Common myeloid progenitor, CD34-positive (primary cell): ENCODE results near the gene QKI.

Experiments
- CTCF ChIA-PET: fragments of 350-600 bp; sonication (Branson Sonifier 250); formaldehyde crosslinking; loops from one replicate; lab custom pipeline; 2021; ENCODE audit warnings: antibody characterized with exemption; lab: Charles Lee
- POLR2A ChIA-PET: fragments of 350-600 bp; sonication (Branson Sonifier 250); formaldehyde crosslinking; loops from one replicate; lab custom pipeline; 2021; ENCODE audit warnings: antibody characterized with exemption; lab: Charles Lee
- DNase-seq, 3 donors: peaks; one replicate each; pipeline versions ENCODE4 v3.0.0 to v3.0.0-alpha.2; 2013
- H3K27ac ChIP-seq, 2 experiments: 1 replicate in 1 of 2; 2 replicates in 1 of 2; pipeline ENCODE4 v1.7.0; 2013; ENCODE audit warnings: inconsistent platforms in 2 of 2, low read length in 2 of 2, mild to moderate bottlenecking in 2 of 2, low read depth in 1 of 2, moderate library complexity in 1 of 2; ENCODE audit not compliant: severe bottlenecking in 2 of 2, insufficient read depth in 1 of 2, poor library complexity in 1 of 2
- H3K27me3 ChIP-seq, 5 experiments: replicated peaks in 2 of 5; 1 replicate in 3 of 5; 2 replicates in 2 of 5; pipeline versions ENCODE4 v1.6.1 to v1.7.0; 2013; ENCODE audit warnings: low read length in 4 of 5, mild to moderate bottlenecking in 2 of 5, moderate library complexity in 2 of 5, inconsistent platforms in 1 of 5; ENCODE audit not compliant: insufficient read depth in 5 of 5, control insufficient read depth in 4 of 5
- H3K36me3 ChIP-seq, 4 experiments: 1 replicate in 2 of 4; 2 replicates in 2 of 4; pipeline versions ENCODE4 v1.6.1 to v1.7.0; 2013; ENCODE audit warnings: low read length in 3 of 4, control low read depth in 1 of 4, mild to moderate bottlenecking in 1 of 4; ENCODE audit not compliant: control insufficient read depth in 4 of 4, insufficient read depth in 4 of 4
- H3K4me1 ChIP-seq, 4 experiments: 1 replicate in 3 of 4; 2 replicates in 1 of 4; pipeline versions ENCODE4 v1.6.1 to v1.7.1; 2013; ENCODE audit warnings: low read length in 3 of 4, mild to moderate bottlenecking in 3 of 4, control low read depth in 1 of 4, inconsistent platforms in 1 of 4, moderate library complexity in 1 of 4; ENCODE audit not compliant: control insufficient read depth in 4 of 4, insufficient read depth in 4 of 4; ENCODE audit errors: control extremely low read depth in 1 of 4
- H3K4me3 ChIP-seq, 7 experiments: 1 replicate in 4 of 7; 2 replicates in 3 of 7; pipeline versions ENCODE4 v1.5.1 to v1.7.0; 2013; ENCODE audit warnings: mild to moderate bottlenecking in 7 of 7, low read length in 6 of 7, moderate library complexity in 6 of 7, inconsistent platforms in 2 of 7, low read depth in 2 of 7, control low read depth in 1 of 7; ENCODE audit not compliant: insufficient read depth in 4 of 7, control insufficient read depth in 1 of 7; ENCODE audit errors: extremely low read depth in 1 of 7
- H3K9me3 ChIP-seq, 5 experiments: 1 replicate in 4 of 5; 2 replicates in 1 of 5; pipeline versions ENCODE4 v1.6.1 to v1.7.1; 2013; ENCODE audit warnings: low read length in 4 of 5, mild to moderate bottlenecking in 2 of 5, inconsistent platforms in 1 of 5, low read depth in 1 of 5, moderate library complexity in 1 of 5; ENCODE audit not compliant: control insufficient read depth in 4 of 5, insufficient read depth in 2 of 5; ENCODE audit errors: control extremely low read depth in 1 of 5
- WGBS: methylation state at CpG from one replicate; pipeline ENCODE4 v1.1.5; 2013; ENCODE audit not compliant: insufficient coverage; 5-methylcytosine and 5-hydroxymethylcytosine counted together

Gene QKI

GRCh38 chr6:163390770-163391169 is 23.7 kb upstream of the QKI start:
- Histone ChIP-seq H3K27ac (no peak overlapping the region), H3K9me3 (no peaks in the 10 kb centered on the region), H3K4me3 (no peak overlapping the region), H3K36me3 (no peaks in the 10 kb centered on the region), H3K4me1 (peaks cover 0 to 4% (median 0%) of the 10 kb centered on the region in 4 experiments), H3K27me3 (no peaks in the 10 kb centered on the region)
- ChIA-PET POLR2A (no interaction called here), CTCF (interaction anchor here (0.9 kb wide), 1 partner anchor 25 kb away, joined by 3 read pairs; no protein-coding TSS in a partner anchor)
- WGBS: 100% methylated on average over 1 of the region's 1 CpG
- DNase-seq: peak in 2 of 3 donors; percentile 33 to 46

- no peak overlapping the region for H3K27ac ChIP-seq
- WGBS: no CpG with 5 or more reads among the region's 2 CpGs
- peaks cover 0 to 1% (median 0%) of the 10 kb centered on the region in 5 experiments for H3K27me3 ChIP-seq
- peaks cover under 1 to 11% (median 7%) of the 10 kb centered on the region in 4 experiments for H3K4me1 ChIP-seq
- no peak for DNase-seq
- H3K9me3 ChIP-seq: no peaks in the 10 kb centered on the region
- ChIA-PET POLR2A (no interaction called here), CTCF (interaction anchor here (0.6 to 1.8 kb wide), 4 partner anchors 14 to 661 kb away, joined by 3 to 5 read pairs (median 3); no protein-coding TSS in a partner anchor)
- no peak overlapping the region for H3K4me3 ChIP-seq
- no peaks in the 10 kb centered on the region for H3K36me3 ChIP-seq
These were observed 22.5 kb upstream of the QKI start for GRCh38 chr6:163391985-163392384.

- WGBS: no CpG with 5 or more reads among the region's 2 CpGs
- CTCF ChIA-PET: interaction anchor here (0.6 to 1.8 kb wide), 4 partner anchors 13 to 662 kb away, joined by 3 to 5 read pairs (median 3); no protein-coding TSS in a partner anchor
- peaks cover 4 to 11% (median 9%) of the 10 kb centered on the region in 4 experiments for H3K4me1 ChIP-seq
- H3K27me3 ChIP-seq: peaks cover 0 to 1% (median 0%) of the 10 kb centered on the region in 5 experiments
- H3K36me3 ChIP-seq: no peaks in the 10 kb centered on the region
- no peaks in the 10 kb centered on the region for H3K9me3 ChIP-seq
- no peak overlapping the region for H3K27ac ChIP-seq
- POLR2A ChIA-PET: no interaction called here
- no peak overlapping the region for H3K4me3 ChIP-seq
- DNase-seq: peak in 1 of 3 donors; percentile 32
These were observed 22.0 kb upstream of the QKI start for GRCh38 chr6:163392533-163392932.

GRCh38 chr6:163393923-163394322 is 20.6 kb upstream of the QKI start:
- 100% methylated on average over 3 of the region's 5 CpGs for WGBS
- no peak for DNase-seq
- Histone ChIP-seq H3K27ac (no peak overlapping the region), H3K27me3 (peaks cover 0 to 1% (median 0%) of the 10 kb centered on the region in 5 experiments), H3K4me3 (no peak overlapping the region), H3K4me1 (peaks cover 4 to 17% (median 10%) of the 10 kb centered on the region in 4 experiments), H3K9me3 (no peaks in the 10 kb centered on the region), H3K36me3 (no peaks in the 10 kb centered on the region)
- ChIA-PET POLR2A (no interaction called here), CTCF (no interaction called here)

- peaks cover 4 to 19% (median 10%) of the 10 kb centered on the region in 4 experiments for H3K4me1 ChIP-seq
- POLR2A ChIA-PET: no interaction called here
- no peaks in the 10 kb centered on the region for H3K9me3 ChIP-seq
- H3K4me3 ChIP-seq: no peak overlapping the region
- H3K36me3 ChIP-seq: no peaks in the 10 kb centered on the region
- no peak overlapping the region for H3K27ac ChIP-seq
- peaks cover 0 to 1% (median 0%) of the 10 kb centered on the region in 5 experiments for H3K27me3 ChIP-seq
- WGBS: 100% methylated on average over 2 of the region's 4 CpGs
- no peak for DNase-seq
- CTCF ChIA-PET: no interaction called here
These were observed 19.9 kb upstream of the QKI start for GRCh38 chr6:163394659-163395058.

- H3K27me3 ChIP-seq: peaks cover 0 to 1% (median 0%) of the 10 kb centered on the region in 5 experiments
- H3K9me3 ChIP-seq: no peaks in the 10 kb centered on the region
- H3K4me3 ChIP-seq: no peak overlapping the region
- no peak overlapping the region for H3K27ac ChIP-seq
- POLR2A ChIA-PET: no interaction called here
- no peaks in the 10 kb centered on the region for H3K36me3 ChIP-seq
- CTCF ChIA-PET: no interaction called here
- no peak for DNase-seq
- peaks cover 4 to 19% (median 10%) of the 10 kb centered on the region in 4 experiments for H3K4me1 ChIP-seq
- WGBS: no CpG with 5 or more reads among the region's 5 CpGs
These were observed 19.2 kb upstream of the QKI start for GRCh38 chr6:163395122-163395830.

GRCh38 chr6:163395831-163396185 is 18.7 kb upstream of the QKI start:
- Histone ChIP-seq H3K4me1 (peaks cover 4 to 19% (median 10%) of the 10 kb centered on the region in 4 experiments), H3K27me3 (peaks cover 0 to 1% (median 0%) of the 10 kb centered on the region in 5 experiments), H3K9me3 (no peaks in the 10 kb centered on the region), H3K27ac (no peak overlapping the region), H3K4me3 (no peak overlapping the region), H3K36me3 (no peaks in the 10 kb centered on the region)
- no peak for DNase-seq
- CTCF ChIA-PET: no interaction called here
- POLR2A ChIA-PET: no interaction called here
- WGBS: 86% methylated on average over 1 of the region's 3 CpGs
